Adipocyte (in vitro differentiated cells): Measurements from ENCODE around the gene PCMTD2.
A peak's percentile ranks its signal among the peaks of the same experiment; 100 is the strongest.

Source experiments
- DNase-seq: peaks from one replicate; pipeline ENCODE4 v3.0.0-alpha.2; 2015; ENCODE audit warnings: low read depth
- H3K27me3 ChIP-seq: replicated peaks from 2 replicates; pipeline ENCODE4 v1.7.0; 2013; ENCODE audit warnings: mild to moderate bottlenecking, low read length, moderate library complexity; ENCODE audit not compliant: control insufficient read depth, insufficient read depth
- H3K36me3 ChIP-seq: 2 replicates; pipeline ENCODE4 v1.7.0; 2013; ENCODE audit warnings: low read length, mild to moderate bottlenecking, moderate library complexity; ENCODE audit not compliant: control insufficient read depth, insufficient read depth, severe bottlenecking
- H3K4me1 ChIP-seq: 2 replicates; pipeline ENCODE4 v1.7.0; 2013; ENCODE audit warnings: mild to moderate bottlenecking, low read length, moderate library complexity; ENCODE audit not compliant: control insufficient read depth, insufficient read depth
- H3K4me3 ChIP-seq: 2 replicates; pipeline ENCODE4 v1.7.0; 2013; ENCODE audit warnings: mild to moderate bottlenecking, low read length, moderate library complexity
- H3K9ac ChIP-seq: 2 replicates; pipeline ENCODE4 v1.7.0; 2013; ENCODE audit warnings: mild to moderate bottlenecking, low read length, moderate library complexity
- H3K9me3 ChIP-seq: 2 replicates; pipeline ENCODE4 v1.7.0; 2013; ENCODE audit warnings: mild to moderate bottlenecking, low read length, moderate library complexity; ENCODE audit not compliant: control insufficient read depth

Gene PCMTD2

GRCh38 chr20:64216910-64217309 lies 38.6 kb upstream of the PCMTD2 start:
- peaks cover 55% of the 10 kb centered on the region for H3K27me3 ChIP-seq
- peaks cover 17% of the 10 kb centered on the region for H3K4me1 ChIP-seq
- H3K4me3 ChIP-seq: no peak overlapping the region
- H3K36me3 ChIP-seq: no peaks in the 10 kb centered on the region
- no peak overlapping the region for H3K9ac ChIP-seq
- DNase-seq: no peak
- no peaks in the 10 kb centered on the region for H3K9me3 ChIP-seq

GRCh38 chr20:64217539-64218221 lies 37.9 kb upstream of the PCMTD2 start:
- Histone ChIP-seq H3K9ac (no peak overlapping the region), H3K27me3 (peaks cover 55% of the 10 kb centered on the region), H3K9me3 (no peaks in the 10 kb centered on the region), H3K4me1 (peaks cover 11% of the 10 kb centered on the region), H3K36me3 (no peaks in the 10 kb centered on the region), H3K4me3 (no peak overlapping the region)
- DNase-seq: no peak

GRCh38 chr20:64219202-64219601 lies 36.3 kb upstream of the PCMTD2 start:
- Histone ChIP-seq H3K9me3 (no peaks in the 10 kb centered on the region), H3K4me3 (no peak overlapping the region), H3K27me3 (peaks cover 49% of the 10 kb centered on the region), H3K9ac (no peak overlapping the region), H3K36me3 (no peaks in the 10 kb centered on the region), H3K4me1 (peaks cover 9% of the 10 kb centered on the region)
- no peak for DNase-seq

GRCh38 chr20:64219730-64220129 lies 35.8 kb upstream of the PCMTD2 start:
- Histone ChIP-seq H3K27me3 (peaks cover 44% of the 10 kb centered on the region), H3K36me3 (no peaks in the 10 kb centered on the region), H3K4me1 (peaks cover 14% of the 10 kb centered on the region), H3K9ac (no peak overlapping the region), H3K4me3 (no peak overlapping the region), H3K9me3 (no peaks in the 10 kb centered on the region)
- no peak for DNase-seq

GRCh38 chr20:64220420-64220819 lies 35.1 kb upstream of the PCMTD2 start:
- Histone ChIP-seq H3K4me3 (no peak overlapping the region), H3K4me1 (peaks cover 18% of the 10 kb centered on the region), H3K9me3 (no peaks in the 10 kb centered on the region), H3K9ac (no peak overlapping the region), H3K27me3 (peaks cover 37% of the 10 kb centered on the region), H3K36me3 (no peaks in the 10 kb centered on the region)
- no peak for DNase-seq

- no peak for DNase-seq
- Histone ChIP-seq H3K4me1 (peaks cover 18% of the 10 kb centered on the region), H3K36me3 (no peaks in the 10 kb centered on the region), H3K27me3 (peaks cover 31% of the 10 kb centered on the region), H3K4me3 (no peak overlapping the region), H3K9ac (no peak overlapping the region), H3K9me3 (no peaks in the 10 kb centered on the region)
These were observed 34.5 kb upstream of the PCMTD2 start for GRCh38 chr20:64220891-64221527.

GRCh38 chr20:64222291-64222735 lies 33.2 kb upstream of the PCMTD2 start:
- DNase-seq: peak; percentile 47
- Histone ChIP-seq H3K4me1 (peaks cover 18% of the 10 kb centered on the region), H3K9me3 (no peaks in the 10 kb centered on the region), H3K9ac (no peak overlapping the region), H3K27me3 (peaks cover 36% of the 10 kb centered on the region), H3K4me3 (no peak overlapping the region), H3K36me3 (no peaks in the 10 kb centered on the region)

- H3K4me3 ChIP-seq: no peak overlapping the region
- H3K27me3 ChIP-seq: peaks cover 38% of the 10 kb centered on the region
- DNase-seq: peak; percentile 4
- no peaks in the 10 kb centered on the region for H3K36me3 ChIP-seq
- H3K9ac ChIP-seq: no peak overlapping the region
- H3K4me1 ChIP-seq: peaks cover 18% of the 10 kb centered on the region
- H3K9me3 ChIP-seq: no peaks in the 10 kb centered on the region
These were observed 32.6 kb upstream of the PCMTD2 start for GRCh38 chr20:64222851-64223525.

GRCh38 chr20:64223526-64224067 lies 32.0 kb upstream of the PCMTD2 start:
- H3K4me3 ChIP-seq: no peak overlapping the region
- DNase-seq: peak; percentile 26
- H3K9me3 ChIP-seq: no peaks in the 10 kb centered on the region
- H3K27me3 ChIP-seq: peaks cover 38% of the 10 kb centered on the region
- peaks cover 18% of the 10 kb centered on the region for H3K4me1 ChIP-seq
- H3K9ac ChIP-seq: no peak overlapping the region
- H3K36me3 ChIP-seq: no peaks in the 10 kb centered on the region

GRCh38 chr20:64224351-64225170 lies 31.0 kb upstream of the PCMTD2 start:
- Histone ChIP-seq H3K9ac (no peak overlapping the region), H3K36me3 (no peaks in the 10 kb centered on the region), H3K4me3 (no peak overlapping the region), H3K9me3 (no peaks in the 10 kb centered on the region), H3K4me1 (peaks cover 18% of the 10 kb centered on the region), H3K27me3 (peaks cover 36% of the 10 kb centered on the region)
- DNase-seq: peak; percentile 88
